Muscle of leg (tissue), 11 donors: ENCODE measurements around the gene CHRDL2. TPM values are rescaled to one million over a fixed set of nuclear protein-coding genes. Genes with fewer than 3 reads are reported as not detected.

Source experiments
- DNase-seq: peaks from one replicate; pipeline ENCODE4 v3.0.0; 2013
- H3K27ac ChIP-seq: one replicate; pipeline ENCODE4 v1.5.1; 2013; ENCODE audit warnings: mild to moderate bottlenecking, low read length, control low read depth
- H3K27me3 ChIP-seq: one replicate; pipeline ENCODE4 v1.6.1; 2013; ENCODE audit warnings: low read length; ENCODE audit not compliant: control insufficient read depth, insufficient read depth
- H3K36me3 ChIP-seq: one replicate; pipeline ENCODE4 v1.6.1; 2013; ENCODE audit warnings: low read length; ENCODE audit not compliant: control insufficient read depth, insufficient read depth
- H3K4me1 ChIP-seq: one replicate; pipeline ENCODE4 v1.6.1; 2013; ENCODE audit warnings: low read length; ENCODE audit not compliant: control insufficient read depth, insufficient read depth
- H3K4me3 ChIP-seq: one replicate; pipeline ENCODE4 v1.5.1; 2013; ENCODE audit warnings: low read length, control low read depth
- H3K9me3 ChIP-seq: replicated peaks from 2 replicates; pipeline ENCODE4 v1.6.1; 2013; ENCODE audit warnings: low read depth, low read length; ENCODE audit not compliant: control insufficient read depth
- WGBS: methylation state at CpG from one replicate; pipeline ENCODE4 v1.1.5; 2013; ENCODE audit warnings: missing lambda C conversion rate; ENCODE audit not compliant: insufficient coverage; 5-methylcytosine and 5-hydroxymethylcytosine counted together
- polyA plus RNA-seq, 8 donors: library from polyadenylated mRNA; unstranded; fragments of 120-200 nt; gene quantifications; one replicate each; pipeline versions ENCODE4 v1.2.1 to v1.2.3, GENCODE V29; 2013; ENCODE audit warnings: inconsistent platforms in 1 of 8, low replicate concordance in 1 of 8; ENCODE audit not compliant: insufficient read length in 8 of 8, insufficient read depth in 1 of 8
- total RNA-seq: library from RNA; stranded (reverse); fragments of 120-200 nt; gene quantifications from one replicate; pipeline ENCODE4 v1.2.4, GENCODE V29; 2013

The CHRDL2 gene
- total and polyA plus RNA-seq, 9 donors, result 0.49 to 5.3 (median 1.7) TPM

DNA sequence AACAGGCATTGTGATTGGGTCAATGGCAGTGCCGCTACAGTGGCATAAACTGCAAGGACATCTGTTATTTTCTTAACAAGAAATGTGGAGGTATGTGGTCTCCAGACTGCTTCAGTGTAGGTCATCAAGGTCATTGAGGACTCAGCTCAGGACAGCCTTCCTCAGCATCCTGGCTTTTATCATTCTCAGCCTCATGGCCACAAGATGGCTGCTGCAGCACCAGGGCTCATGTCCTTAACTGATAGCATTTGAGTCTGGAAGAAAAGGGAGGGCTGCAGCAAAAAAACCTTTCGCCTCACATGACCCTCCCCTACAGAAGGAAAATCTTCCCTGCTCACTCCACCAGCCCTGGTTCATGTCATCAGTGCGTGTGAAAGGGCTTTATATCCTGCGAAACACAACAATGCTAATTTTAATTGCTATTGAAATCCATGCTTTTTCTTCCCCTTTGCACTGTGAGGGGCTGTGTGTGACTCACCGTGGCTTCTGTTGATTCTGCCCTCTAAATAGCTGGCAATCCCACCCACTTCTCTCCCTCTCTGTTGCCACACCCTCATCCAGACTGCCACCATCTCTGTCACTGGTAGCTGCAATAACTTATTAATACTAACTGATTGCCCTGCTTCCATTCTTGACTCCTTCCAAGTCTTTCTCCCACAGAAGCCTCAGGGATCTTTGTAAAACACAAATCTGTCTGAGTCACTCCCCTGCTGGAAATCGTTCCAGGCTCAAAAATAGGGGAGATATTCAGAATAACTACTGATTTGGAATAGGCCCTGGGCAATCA, 43.8 kb downstream of the CHRDL2 start:
- Histone ChIP-seq H3K4me3 (no peak overlapping the region), H3K9me3 (no peaks in the 10 kb centered on the region), H3K27ac (no peak overlapping the region), H3K36me3 (no peaks in the 10 kb centered on the region), H3K27me3 (peaks cover 11% of the 10 kb centered on the region), H3K4me1 (peaks cover 11% of the 10 kb centered on the region)
- 72% methylated on average over 3 of the region's 6 CpGs for WGBS
- no peak for DNase-seq

DNA sequence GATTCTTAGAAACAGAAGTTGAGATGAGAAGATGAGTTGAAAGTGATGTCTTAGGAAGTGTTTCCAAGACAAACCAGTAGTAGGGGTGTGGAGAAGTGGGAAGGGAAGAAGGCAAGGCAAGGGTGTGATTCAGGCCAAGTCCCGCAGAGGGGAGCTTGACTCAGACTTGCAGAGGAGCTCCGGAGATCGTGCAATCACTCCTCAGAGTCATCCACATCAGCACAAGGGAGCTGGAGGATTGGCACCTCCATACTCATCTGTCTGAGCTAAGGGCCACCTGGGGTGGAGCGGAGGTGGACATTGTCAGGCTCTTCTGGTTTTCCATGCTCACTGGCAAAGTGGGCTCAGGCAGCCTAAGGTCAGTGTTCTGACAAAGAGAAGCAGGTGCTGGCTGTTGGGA, 44.4 kb downstream of the CHRDL2 start:
- Histone ChIP-seq H3K9me3 (no peaks in the 10 kb centered on the region), H3K27me3 (peaks cover 13% of the 10 kb centered on the region), H3K4me1 (peaks cover 17% of the 10 kb centered on the region), H3K27ac (no peak overlapping the region), H3K4me3 (no peak overlapping the region), H3K36me3 (no peaks in the 10 kb centered on the region)
- 85% methylated on average over 2 of the region's 4 CpGs for WGBS
- DNase-seq, result no peak

DNA sequence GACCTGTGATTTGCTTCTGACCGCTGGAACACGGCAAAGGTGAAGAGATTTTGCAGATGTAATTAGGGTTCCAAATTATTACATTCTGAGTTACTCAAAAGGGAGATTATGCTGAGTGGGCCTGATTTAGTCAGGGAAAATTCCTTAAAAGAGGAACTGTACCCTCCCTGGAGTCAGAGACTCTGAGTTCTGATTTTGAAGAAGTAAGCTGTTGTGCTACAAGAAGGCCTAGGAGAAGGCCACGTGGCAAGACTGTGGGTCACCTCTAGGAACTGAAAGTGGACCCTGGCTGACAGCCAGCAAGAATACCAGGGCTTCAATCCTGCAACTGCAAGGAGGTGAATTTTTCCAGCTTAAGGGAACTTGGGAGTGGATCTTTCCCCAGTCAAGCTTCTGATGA, 45.3 kb downstream of the CHRDL2 start:
- WGBS, result 67% methylated on average over 1 of the region's 3 CpGs
- DNase-seq, result peak; percentile 79
- peaks cover 24% of the 10 kb centered on the region for H3K4me1 ChIP-seq
- no peak overlapping the region for H3K27ac ChIP-seq
- no peaks in the 10 kb centered on the region for H3K36me3 ChIP-seq
- H3K27me3 ChIP-seq, result peaks cover 13% of the 10 kb centered on the region
- H3K9me3 ChIP-seq, result no peaks in the 10 kb centered on the region
- no peak overlapping the region for H3K4me3 ChIP-seq

- no peaks in the 10 kb centered on the region for H3K36me3 ChIP-seq
- H3K4me3 ChIP-seq, result no peak overlapping the region
- peaks cover 24% of the 10 kb centered on the region for H3K4me1 ChIP-seq
- peaks cover 13% of the 10 kb centered on the region for H3K27me3 ChIP-seq
- no peak overlapping the region for H3K27ac ChIP-seq
- H3K9me3 ChIP-seq, result no peaks in the 10 kb centered on the region
- DNase-seq, result no peak
Measured at GRCh38 chr11:74685338-74685737, 45.9 kb downstream of the CHRDL2 start.

- DNase-seq, result no peak
- H3K27ac ChIP-seq, result no peak overlapping the region
- WGBS, result 75% methylated on average over 1 of the region's 1 CpG
- H3K36me3 ChIP-seq, result no peaks in the 10 kb centered on the region
- H3K27me3 ChIP-seq, result peaks cover 13% of the 10 kb centered on the region
- peaks cover 26% of the 10 kb centered on the region for H3K4me1 ChIP-seq
- no peaks in the 10 kb centered on the region for H3K9me3 ChIP-seq
- no peak overlapping the region for H3K4me3 ChIP-seq
Measured at GRCh38 chr11:74684661-74685060, 46.6 kb downstream of the CHRDL2 start.

DNA sequence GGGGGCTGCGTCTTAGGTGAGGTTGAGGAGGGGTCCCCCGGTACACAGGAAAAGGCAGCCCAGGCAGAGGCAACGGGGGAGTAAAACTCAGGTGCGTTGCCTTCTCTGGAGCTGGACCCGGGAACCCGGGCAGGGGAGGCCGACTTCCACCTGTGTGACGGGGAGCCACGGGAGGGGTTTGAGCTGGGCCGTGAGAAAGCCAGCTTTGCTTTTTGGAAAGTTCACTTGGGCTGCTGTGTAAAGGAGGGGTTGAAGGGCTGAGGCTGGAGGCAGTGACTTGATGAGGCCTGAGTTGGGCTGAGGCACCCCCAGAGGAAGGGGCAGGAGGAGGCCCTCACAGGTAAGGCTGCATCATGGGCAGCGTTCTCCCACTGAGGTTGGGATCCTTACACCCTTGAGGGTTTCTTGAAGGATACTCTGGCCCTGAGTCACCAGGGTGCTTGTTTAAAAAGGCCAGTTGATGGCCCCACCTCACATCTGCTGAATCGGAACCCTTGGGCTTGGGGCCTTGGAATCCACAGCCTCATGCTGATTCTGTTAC, 47.2 kb downstream of the CHRDL2 start:
- no peak for DNase-seq
- WGBS, result 65% methylated on average over 12 of the region's 12 CpGs
- no peak overlapping the region for H3K27ac ChIP-seq
- H3K36me3 ChIP-seq, result no peaks in the 10 kb centered on the region
- H3K9me3 ChIP-seq, result no peaks in the 10 kb centered on the region
- H3K27me3 ChIP-seq, result peaks cover 11% of the 10 kb centered on the region
- peaks cover 29% of the 10 kb centered on the region for H3K4me1 ChIP-seq
- no peak overlapping the region for H3K4me3 ChIP-seq

GRCh38 chr11:74683279-74683871, 47.9 kb downstream of the CHRDL2 start:
- peak; percentile 49 for DNase-seq
- Histone ChIP-seq H3K36me3 (no peaks in the 10 kb centered on the region), H3K4me3 (peak overlapping the region; percentile 20), H3K4me1 (peaks cover 36% of the 10 kb centered on the region), H3K9me3 (no peaks in the 10 kb centered on the region), H3K27ac (no peak overlapping the region), H3K27me3 (peaks cover 11% of the 10 kb centered on the region)
- 4% methylated on average over 54 of the region's 59 CpGs for WGBS

DNA sequence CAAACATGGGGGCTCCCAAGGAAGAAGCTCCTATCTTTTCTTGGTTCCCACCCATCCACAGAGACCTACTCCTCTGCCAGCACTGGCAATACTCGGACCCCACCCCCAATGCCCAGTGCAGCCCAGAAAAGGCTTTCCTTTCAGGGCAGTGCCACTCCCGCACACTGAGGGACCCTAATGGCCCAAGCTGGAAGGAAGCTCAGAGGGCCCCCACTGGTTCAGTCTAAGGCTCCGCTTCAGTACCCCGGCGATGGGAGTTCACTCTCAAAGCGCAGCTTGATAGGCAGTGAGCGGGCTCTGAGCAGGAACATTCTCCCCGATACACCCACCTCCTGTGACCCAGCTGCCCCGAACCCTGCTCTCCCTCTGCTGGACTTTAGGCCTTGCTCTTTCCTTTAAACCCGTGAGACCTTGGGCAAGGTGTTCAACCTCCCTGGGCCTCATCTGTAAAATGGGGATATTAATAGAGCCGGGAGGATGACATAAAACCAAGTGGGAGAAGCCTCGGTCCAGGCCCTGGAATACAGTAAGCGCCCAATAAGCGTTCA, 48.4 kb downstream of the CHRDL2 start:
- Histone ChIP-seq H3K4me1 (peaks cover 40% of the 10 kb centered on the region), H3K9me3 (no peaks in the 10 kb centered on the region), H3K27ac (no peak overlapping the region), H3K36me3 (no peaks in the 10 kb centered on the region), H3K27me3 (peaks cover 11% of the 10 kb centered on the region), H3K4me3 (no peak overlapping the region)
- DNase-seq, result no peak
- 75% methylated on average over 6 of the region's 14 CpGs for WGBS

DNA sequence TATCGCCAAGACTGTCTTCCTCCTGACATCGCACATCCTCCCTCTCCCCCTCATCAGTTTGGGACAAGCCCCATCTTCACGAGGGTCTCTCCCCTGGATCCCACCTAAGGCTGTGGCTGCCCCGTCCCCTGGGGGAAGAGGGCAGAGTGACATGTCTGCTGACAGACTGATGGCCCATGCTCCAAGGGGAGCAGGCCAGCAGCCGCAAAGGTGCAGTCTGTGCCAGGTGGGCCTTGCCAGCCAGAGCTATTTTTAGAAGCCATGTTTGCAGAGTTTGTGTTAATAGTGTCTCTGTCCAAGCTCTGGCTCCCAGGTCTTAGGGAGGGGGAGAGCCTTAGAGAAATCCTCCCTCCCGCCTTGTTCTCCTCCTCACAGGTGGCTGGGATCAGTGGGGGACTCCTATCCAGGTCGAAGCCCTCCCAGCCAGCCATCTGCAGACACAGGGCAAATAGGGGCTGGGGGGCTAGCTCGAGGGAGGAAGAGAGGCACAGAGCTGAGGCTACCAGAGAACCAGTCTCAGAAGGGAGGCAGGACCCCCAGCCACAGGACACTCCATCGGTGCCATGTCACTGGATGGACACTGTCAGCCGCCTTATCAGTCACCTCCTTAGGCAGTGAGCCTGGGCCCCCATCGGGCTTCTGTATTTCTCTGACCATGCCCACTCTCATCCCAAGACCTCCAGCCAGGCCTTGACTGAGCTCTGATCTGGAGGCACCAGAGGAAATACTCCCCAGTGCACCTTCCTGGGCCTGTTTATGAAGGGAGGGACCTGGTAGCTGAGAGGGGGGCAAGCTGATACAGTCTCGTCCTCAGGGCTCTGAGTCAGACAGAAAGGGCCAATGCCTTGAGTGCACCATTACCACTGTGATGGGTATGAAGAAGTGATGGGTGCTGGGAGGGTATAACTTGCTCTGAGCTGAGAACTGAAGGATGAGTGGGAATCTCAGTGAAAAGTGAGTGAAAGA, 49.3 kb downstream of the CHRDL2 start:
- Histone ChIP-seq H3K9me3 (no peaks in the 10 kb centered on the region), H3K27ac (no peak overlapping the region), H3K36me3 (no peaks in the 10 kb centered on the region), H3K4me1 (peaks cover 42% of the 10 kb centered on the region), H3K4me3 (no peak overlapping the region), H3K27me3 (peaks cover 8% of the 10 kb centered on the region)
- WGBS, result 73% methylated on average over 7 of the region's 12 CpGs
- peak; percentile 49 for DNase-seq
